HCT116 (cell line): ENCODE results near the gene SIX4. TPM values are rescaled to one million over a fixed set of nuclear protein-coding genes. Genes with fewer than 3 reads are reported as not detected.

Source experiments
- ATAC-seq: fragments of 200-7000 bp; cut with Tn5 transposase; 2 replicates; pipeline ENCODE4 v1.9.1; 2020; ENCODE audit warnings: mild to moderate bottlenecking, moderate library complexity
- BruUV-seq: library from RNA; stranded (reverse); fragments of 400-500 nt; replicated peaks from 2 replicates; lab custom pipeline; 2021; lab: Mats Ljungman, UMichigan
- CTCF ChIA-PET: fragments of 300-600 bp; sonication (Branson Sonifier 250); formaldehyde crosslinking; loops from one replicate; lab custom pipeline; 2021; ENCODE audit warnings: antibody characterized with exemption; lab: Charles Lee
- POLR2A ChIA-PET: fragments of 300-600, 350-600 bp; sonication (Branson Sonifier 250); formaldehyde crosslinking; loops from one replicate; lab custom pipeline; 2021; ENCODE audit warnings: antibody characterized with exemption; lab: Charles Lee
- RAD21 ChIA-PET, 2 experiments: fragments of 300-600 bp; sonication (Branson Sonifier 250); formaldehyde crosslinking; loops; one replicate each; lab custom pipeline; 2023; ENCODE audit warnings: low total read pairs in 2 of 2; ENCODE audit not compliant: uncharacterized antibody in 2 of 2, unreplicated experiment in 2 of 2, low non-redundant PET in 1 of 2; lab: Charles Lee
- DNase-seq: peaks from one replicate; pipeline ENCODE4 v3.0.0-alpha.2; 2010; ENCODE audit warnings: low read depth, low spot score
- H2AFZ ChIP-seq: fragments of 200-600 bp; shearing (Covaris generic), sonication (generic); 2 replicates; pipeline ENCODE4 v1.6.1; 2017; ENCODE audit warnings: low read depth, mixed run types, mixed read lengths, antibody characterized with exemption, low read length; ENCODE audit not compliant: poor library complexity, severe bottlenecking
- H3K27ac ChIP-seq: 2 replicates; pipeline ENCODE4 v1.5.1; 2012; ENCODE audit warnings: low read depth, low read length
- H3K27me3 ChIP-seq: fragments of 200-600 bp; sonication (generic); 2 replicates; pipeline ENCODE4 v1.6.1; 2016; ENCODE audit warnings: mixed run types, low read length, mixed read lengths; ENCODE audit not compliant: insufficient read depth
- H3K36me3 ChIP-seq, 2 experiments: fragments of 200-500 bp in 1 of 2; fragments of 200-600 bp in 1 of 2; sonication (Bioruptor generic) in 1 of 2; sonication (generic) in 1 of 2; 2 replicates each; pipeline versions ENCODE4 v1.5.1 to v1.6.1; 2014 to 2016; ENCODE audit warnings: low read length in 2 of 2, inconsistent platforms in 1 of 2, mixed read lengths in 1 of 2, mixed run types in 1 of 2; ENCODE audit not compliant: insufficient read depth in 2 of 2, control insufficient read depth in 1 of 2
- H3K4me1 ChIP-seq, 2 experiments: fragments of 200-600 bp in 1 of 2; sonication (generic) in 1 of 2; 2 replicates each; pipeline versions ENCODE4 v1.5.1 to v1.6.1; 2012 to 2017; ENCODE audit warnings: low read length in 2 of 2, inconsistent platforms in 1 of 2, mild to moderate bottlenecking in 1 of 2, mixed read lengths in 1 of 2, mixed run types in 1 of 2, moderate library complexity in 1 of 2; ENCODE audit not compliant: insufficient read depth in 2 of 2, control insufficient read depth in 1 of 2
- H3K4me2 ChIP-seq: fragments of 200-600 bp; sonication (generic); 2 replicates; pipeline ENCODE4 v1.6.1; 2017; ENCODE audit warnings: mixed run types, low read length, mixed read lengths
- H3K4me3 ChIP-seq, 2 experiments: fragments of 200-600 bp in 1 of 2; sonication (generic) in 1 of 2; replicated peaks in 1 of 2; 2 replicates each; pipeline ENCODE4 v1.5.1; 2011 to 2016; ENCODE audit warnings: low read length in 2 of 2, control low read depth in 1 of 2, low read depth in 1 of 2, mild to moderate bottlenecking in 1 of 2, mixed read lengths in 1 of 2, mixed run types in 1 of 2
- H3K79me2 ChIP-seq: fragments of 200-600 bp; sonication (generic); 2 replicates; pipeline ENCODE4 v1.6.1; 2017; ENCODE audit warnings: mild to moderate bottlenecking, mixed run types, low read length, moderate library complexity, mixed read lengths; ENCODE audit not compliant: insufficient read depth
- H3K9ac ChIP-seq: fragments of 200-600 bp; sonication (generic); 2 replicates; pipeline ENCODE4 v1.6.1; 2016; ENCODE audit warnings: low read length, mixed read lengths
- H3K9me2 ChIP-seq: fragments of 200-600 bp; sonication (generic), shearing (Covaris generic); 2 replicates; pipeline ENCODE4 v1.6.1; 2017; ENCODE audit warnings: mixed run types, mild to moderate bottlenecking, moderate library complexity; ENCODE audit not compliant: insufficient read depth
- H3K9me3 ChIP-seq, 2 experiments: fragments of 200-500 bp in 1 of 2; fragments of 200-600 bp in 1 of 2; sonication (Bioruptor generic) in 1 of 2; sonication (generic) in 1 of 2; 2 replicates each; pipeline ENCODE4 v1.6.1; 2014 to 2017; ENCODE audit warnings: low read length in 2 of 2, mixed read lengths in 2 of 2, inconsistent platforms in 1 of 2, low read depth in 1 of 2, mild to moderate bottlenecking in 1 of 2, mixed run types in 1 of 2, moderate library complexity in 1 of 2; ENCODE audit not compliant: control insufficient read depth in 1 of 2, insufficient read depth in 1 of 2
- H4K20me1 ChIP-seq: fragments of 200-600 bp; sonication (generic), shearing (Covaris generic); 2 replicates; pipeline ENCODE4 v1.6.1; 2017; ENCODE audit warnings: mixed run types, mild to moderate bottlenecking, moderate library complexity; ENCODE audit not compliant: insufficient read depth
- ATF3 ChIP-seq: IDR thresholded peaks from 2 replicates; pipeline ENCODE4 v1.6.1; 2012
- CBX3 ChIP-seq: IDR thresholded peaks from 2 replicates; pipeline ENCODE4 v1.6.1; 2012; ENCODE audit warnings: low read depth
- CEBPB ChIP-seq: IDR thresholded peaks from 2 replicates; pipeline ENCODE4 v1.6.1; 2012; ENCODE audit warnings: low read depth
- CTCF ChIP-seq, 3 experiments: fragments of 200-600 bp in 1 of 3; sonication (generic) in 1 of 3; IDR thresholded peaks in 2 of 3; conservative IDR thresholded peaks in 1 of 3; 2 replicates each; pipeline ENCODE4 v1.5.1; 2012 to 2017; ENCODE audit warnings: low read depth in 2 of 3, low read length in 2 of 3, antibody characterized with exemption in 1 of 3, borderline replicate concordance in 1 of 3, control low read depth in 1 of 3, mild to moderate bottlenecking in 1 of 3, mixed read lengths in 1 of 3, mixed run types in 1 of 3, moderate library complexity in 1 of 3; ENCODE audit not compliant: insufficient read depth in 1 of 3
- EGR1 ChIP-seq: IDR thresholded peaks from 2 replicates; pipeline ENCODE4 v1.6.1; 2012; ENCODE audit warnings: low read depth
- ELF1 ChIP-seq: IDR thresholded peaks from 2 replicates; pipeline ENCODE4 v1.6.1; 2012; ENCODE audit warnings: low read depth, borderline replicate concordance
- EZH2 ChIP-seq: fragments of 200-600 bp; sonication (generic); IDR thresholded peaks from 2 replicates; pipeline ENCODE4 v1.6.1; 2017; ENCODE audit warnings: antibody characterized with exemption, mixed run types
- FOSL1 ChIP-seq: IDR thresholded peaks from 2 replicates; pipeline ENCODE4 v1.6.1; 2012; ENCODE audit warnings: low read depth
- JUND ChIP-seq: IDR thresholded peaks from 2 replicates; pipeline ENCODE4 v1.6.1; 2012
- POLR2A ChIP-seq: IDR thresholded peaks from 2 replicates; pipeline ENCODE4 v1.7.0; 2011; ENCODE audit warnings: borderline replicate concordance; ENCODE audit not compliant: insufficient read depth, insufficient read length; ENCODE audit errors: extremely low read depth
- POLR2AphosphoS5 ChIP-seq: IDR thresholded peaks from 2 replicates; pipeline ENCODE4 v1.6.1; 2011; ENCODE audit warnings: mild to moderate bottlenecking, low read depth, low read length, moderate library complexity
- RAD21 ChIP-seq: IDR thresholded peaks from 2 replicates; pipeline ENCODE4 v1.6.1; 2012; ENCODE audit warnings: low read depth, mild to moderate bottlenecking
- SIN3A ChIP-seq: IDR thresholded peaks from 2 replicates; pipeline ENCODE4 v1.6.1; 2012; ENCODE audit warnings: low read depth
- SP1 ChIP-seq: IDR thresholded peaks from 2 replicates; pipeline ENCODE4 v1.6.1; 2012; ENCODE audit warnings: low read depth
- SRF ChIP-seq: IDR thresholded peaks from 2 replicates; pipeline ENCODE4 v1.6.1; 2012; ENCODE audit warnings: low read depth
- TCF7L2 ChIP-seq: IDR thresholded peaks from 2 replicates; pipeline ENCODE4 v1.7.0; 2011; ENCODE audit warnings: borderline replicate concordance, inconsistent platforms; ENCODE audit not compliant: insufficient read depth, insufficient read length; ENCODE audit errors: extremely low read depth
- YY1 ChIP-seq: IDR thresholded peaks from 2 replicates; pipeline ENCODE4 v1.6.1; 2011; ENCODE audit warnings: low read length, low read depth, moderate library complexity, mild to moderate bottlenecking; ENCODE audit not compliant: insufficient replicate concordance; ENCODE audit errors: extremely low read depth
- ZFX ChIP-seq: fragments of 450-650 bp; IDR thresholded peaks from 2 replicates; pipeline ENCODE4 v1.6.1; 2017
- ZNF274 ChIP-seq: fragments of 200-500 bp; sonication (Bioruptor generic); IDR thresholded peaks from 2 replicates; pipeline ENCODE4 v1.6.1; 2014; ENCODE audit warnings: mild to moderate bottlenecking, low read depth, low read length, inconsistent platforms
- intact Hi-C: fragments of 100-400 bp; cut with micrococcal nuclease; formaldehyde crosslinking; loops from 2 replicates; pipeline ENCODE4 v1.10.0; 2022
- total RNA-seq: library from RNA; stranded (reverse); gene quantifications from one replicate; pipeline ENCODE4 v1.2.1, GENCODE V29; 2021; ENCODE audit not compliant: unreplicated experiment
- TF ChIP-seq, protein P1 (sequence below): IDR thresholded peaks from 2 replicates; pipeline ENCODE4 v1.6.1; 2012; ENCODE audit warnings: low read depth
- TF ChIP-seq, protein P2 (sequence below): IDR thresholded peaks from 2 replicates; pipeline ENCODE4 v1.6.1; 2012

The SIX4 gene
- total RNA-seq, 1 experiment from 2014 or later: 24.5 TPM

- peaks cover 48% of the 10 kb centered on the region for H3K79me2 ChIP-seq
- H3K4me1 ChIP-seq: peaks cover 17 to 18% of the 10 kb centered on the region in 2 experiments
- no peaks in the 10 kb centered on the region for H3K9me2 ChIP-seq
- H4K20me1 ChIP-seq: no peaks in the 10 kb centered on the region
- ChIA-PET RAD21 (interaction anchor here (0.6 to 0.7 kb wide), 3 partner anchors 31 to 474 kb away, joined by 3 to 7 read pairs (median 5); partner anchors contain the start of gene PPM1A (in 1 of the 2)), CTCF (no interaction called here), POLR2A (interaction anchor here (0.5 kb wide), 1 partner anchor 22 kb away, joined by 3 read pairs; no protein-coding TSS in a partner anchor)
- peaks cover 16 to 26% of the 10 kb centered on the region in 2 experiments; a peak in 3 of 4 replicates for H3K36me3 ChIP-seq
- DNase-seq (no peak), ATAC-seq (peak; percentile 29)
- peak overlapping the region; percentile 77 to 79 for H3K4me3 ChIP-seq
- H3K27ac ChIP-seq: peak overlapping the region; percentile 88
- H3K4me2 ChIP-seq: peak overlapping the region; percentile 98
- TF ChIP-seq RAD21: no peak
- TF ChIP-seq FOSL1: no peak
- no peak for TF ChIP-seq POLR2AphosphoS5
- no peak for TF ChIP-seq JUND
- TF ChIP-seq YY1: peak; percentile 51
- TF ChIP-seq POLR2A: no peak
- peak; percentile 34; the same call in 1 of the 2 replicates for TF ChIP-seq EGR1
- peak; percentile 76 for TF ChIP-seq TCF7L2
- no peak for TF ChIP-seq EZH2
- no peak for TF ChIP-seq SP1
- no peak for TF ChIP-seq ZFX
- TF ChIP-seq SIN3A: peak; percentile 51; the same call in 1 of the 2 replicates
- no peak for TF ChIP-seq SRF
- TF ChIP-seq ELF1: no peak
- TF ChIP-seq CEBPB: no peak
- TF ChIP-seq, protein P1, sequence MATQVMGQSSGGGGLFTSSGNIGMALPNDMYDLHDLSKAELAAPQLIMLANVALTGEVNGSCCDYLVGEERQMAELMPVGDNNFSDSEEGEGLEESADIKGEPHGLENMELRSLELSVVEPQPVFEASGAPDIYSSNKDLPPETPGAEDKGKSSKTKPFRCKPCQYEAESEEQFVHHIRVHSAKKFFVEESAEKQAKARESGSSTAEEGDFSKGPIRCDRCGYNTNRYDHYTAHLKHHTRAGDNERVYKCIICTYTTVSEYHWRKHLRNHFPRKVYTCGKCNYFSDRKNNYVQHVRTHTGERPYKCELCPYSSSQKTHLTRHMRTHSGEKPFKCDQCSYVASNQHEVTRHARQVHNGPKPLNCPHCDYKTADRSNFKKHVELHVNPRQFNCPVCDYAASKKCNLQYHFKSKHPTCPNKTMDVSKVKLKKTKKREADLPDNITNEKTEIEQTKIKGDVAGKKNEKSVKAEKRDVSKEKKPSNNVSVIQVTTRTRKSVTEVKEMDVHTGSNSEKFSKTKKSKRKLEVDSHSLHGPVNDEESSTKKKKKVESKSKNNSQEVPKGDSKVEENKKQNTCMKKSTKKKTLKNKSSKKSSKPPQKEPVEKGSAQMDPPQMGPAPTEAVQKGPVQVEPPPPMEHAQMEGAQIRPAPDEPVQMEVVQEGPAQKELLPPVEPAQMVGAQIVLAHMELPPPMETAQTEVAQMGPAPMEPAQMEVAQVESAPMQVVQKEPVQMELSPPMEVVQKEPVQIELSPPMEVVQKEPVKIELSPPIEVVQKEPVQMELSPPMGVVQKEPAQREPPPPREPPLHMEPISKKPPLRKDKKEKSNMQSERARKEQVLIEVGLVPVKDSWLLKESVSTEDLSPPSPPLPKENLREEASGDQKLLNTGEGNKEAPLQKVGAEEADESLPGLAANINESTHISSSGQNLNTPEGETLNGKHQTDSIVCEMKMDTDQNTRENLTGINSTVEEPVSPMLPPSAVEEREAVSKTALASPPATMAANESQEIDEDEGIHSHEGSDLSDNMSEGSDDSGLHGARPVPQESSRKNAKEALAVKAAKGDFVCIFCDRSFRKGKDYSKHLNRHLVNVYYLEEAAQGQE: no peak
- TF ChIP-seq ATF3: no peak
- TF ChIP-seq CBX3: no peak
- TF ChIP-seq ZNF274: no peak
- no peak for TF ChIP-seq CTCF (IDR thresholded peaks at IDR 0.05 in 2 of 3, conservative IDR thresholded peaks at IDR 0.05 in 1 of 3; ENCODE audit: borderline replicate concordance in 1 of 3, insufficient read depth in 1 of 3, low read depth in 2 of 3, low read length in 2 of 3)
- TF ChIP-seq, protein P2, sequence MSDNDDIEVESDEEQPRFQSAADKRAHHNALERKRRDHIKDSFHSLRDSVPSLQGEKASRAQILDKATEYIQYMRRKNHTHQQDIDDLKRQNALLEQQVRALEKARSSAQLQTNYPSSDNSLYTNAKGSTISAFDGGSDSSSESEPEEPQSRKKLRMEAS: peak; percentile 37
- intact Hi-C loops: loop anchor here (2.0 to 5.0 kb wide), 2 partner anchors 75 to 258 kb away; partner anchors contain the start of genes SIX1, SLC38A6 and TRMT5
- H2AFZ ChIP-seq: no peak overlapping the region
- no peaks in the 10 kb centered on the region for H3K27me3 ChIP-seq
- no peaks in the 10 kb centered on the region for H3K9me3 ChIP-seq
- no TSS peak for BruUV-seq
- H3K9ac ChIP-seq: peak overlapping the region; percentile 81
These were observed 1.6 kb downstream of the SIX4 start for GRCh38 chr14:60722357-60723115.
